ENCODE results near the gene WDR82.

DNA sequence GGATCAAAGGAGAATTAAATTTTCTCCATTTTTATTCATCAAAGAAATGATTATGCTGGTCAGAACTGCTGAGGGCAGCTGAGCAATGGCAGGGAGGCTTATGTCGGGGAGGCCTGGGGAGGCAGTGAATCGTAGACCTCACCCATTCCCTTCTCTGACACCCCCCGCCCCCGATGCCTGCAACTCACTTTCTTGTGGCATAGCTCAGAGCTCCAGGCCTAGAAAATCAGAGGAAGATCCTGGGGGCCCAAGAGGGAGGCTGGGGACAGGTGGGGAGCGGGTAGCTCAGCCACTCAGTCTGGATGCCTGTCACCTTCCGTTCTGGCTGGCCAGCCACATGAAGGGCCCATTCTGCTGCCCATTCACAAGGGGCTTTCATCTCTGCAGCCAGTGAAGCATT, 36.6 kb upstream of the WDR82 start:
- TF ChIP-seq, protein P1, sequence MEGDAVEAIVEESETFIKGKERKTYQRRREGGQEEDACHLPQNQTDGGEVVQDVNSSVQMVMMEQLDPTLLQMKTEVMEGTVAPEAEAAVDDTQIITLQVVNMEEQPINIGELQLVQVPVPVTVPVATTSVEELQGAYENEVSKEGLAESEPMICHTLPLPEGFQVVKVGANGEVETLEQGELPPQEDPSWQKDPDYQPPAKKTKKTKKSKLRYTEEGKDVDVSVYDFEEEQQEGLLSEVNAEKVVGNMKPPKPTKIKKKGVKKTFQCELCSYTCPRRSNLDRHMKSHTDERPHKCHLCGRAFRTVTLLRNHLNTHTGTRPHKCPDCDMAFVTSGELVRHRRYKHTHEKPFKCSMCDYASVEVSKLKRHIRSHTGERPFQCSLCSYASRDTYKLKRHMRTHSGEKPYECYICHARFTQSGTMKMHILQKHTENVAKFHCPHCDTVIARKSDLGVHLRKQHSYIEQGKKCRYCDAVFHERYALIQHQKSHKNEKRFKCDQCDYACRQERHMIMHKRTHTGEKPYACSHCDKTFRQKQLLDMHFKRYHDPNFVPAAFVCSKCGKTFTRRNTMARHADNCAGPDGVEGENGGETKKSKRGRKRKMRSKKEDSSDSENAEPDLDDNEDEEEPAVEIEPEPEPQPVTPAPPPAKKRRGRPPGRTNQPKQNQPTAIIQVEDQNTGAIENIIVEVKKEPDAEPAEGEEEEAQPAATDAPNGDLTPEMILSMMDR (IDR thresholded peaks at IDR 0.05; ENCODE audit: low read depth, low read length): no peak
- no peak for TF ChIP-seq EZH2phosphoT487 (IDR thresholded peaks at IDR 0.05; ENCODE audit: low read depth)
